ENCODE data around the gene CALM1.

DNA sequence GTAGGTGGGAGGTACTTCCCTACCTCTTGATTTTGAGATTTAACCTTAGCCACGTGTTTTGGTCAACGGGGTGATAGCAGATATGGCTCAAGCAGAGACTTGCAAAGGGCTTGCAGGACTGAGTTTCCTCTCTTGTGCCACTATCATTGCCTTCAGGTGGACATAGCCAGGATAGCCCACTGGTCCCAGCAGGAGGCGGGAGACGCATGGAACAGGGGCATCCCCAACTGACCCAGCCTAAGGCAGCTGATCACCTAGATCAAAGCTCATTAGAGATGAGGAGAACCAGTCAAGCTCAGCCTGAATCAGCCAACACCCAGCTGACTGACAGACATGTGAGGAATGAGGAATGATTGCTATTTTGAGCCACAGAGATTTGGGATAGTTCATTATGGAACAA lies 49.6 kb downstream of the CALM1 start:
- TF ChIP-seq POLR2A (IDR thresholded peaks at IDR 0.05) = no peak
- no peak for TF ChIP-seq CTCF (IDR thresholded peaks at IDR 0.05)
- TF ChIP-seq POLR2AphosphoS5 (IDR thresholded peaks at IDR 0.05) = no peak
